OCI-LY1 (cell line): ENCODE data around the gene EFNA2.
A peak's percentile ranks its signal among the peaks of the same experiment; 100 is the strongest.

ENCODE experiments used
- EZH2 ChIP-seq: fragments of 200-600 bp; sonication (generic), shearing (Covaris generic); IDR thresholded peaks from 2 replicates; pipeline ENCODE4 v1.8.0; 2017; ENCODE audit warnings: borderline replicate concordance, mixed run types, mild to moderate bottlenecking, antibody characterized with exemption, low read length, moderate library complexity, mixed read lengths
- TF ChIP-seq, protein P1 (sequence below): fragments of 200-600 bp; sonication (generic), shearing (Covaris generic); IDR thresholded peaks from 2 replicates; pipeline ENCODE4 v1.5.1; 2017; ENCODE audit warnings: mild to moderate bottlenecking, antibody characterized with exemption, low read length, moderate library complexity, mixed read lengths

GRCh38 chr19:1239796-1240737 is 45.6 kb upstream of the EFNA2 start:
- TF ChIP-seq, protein P1, sequence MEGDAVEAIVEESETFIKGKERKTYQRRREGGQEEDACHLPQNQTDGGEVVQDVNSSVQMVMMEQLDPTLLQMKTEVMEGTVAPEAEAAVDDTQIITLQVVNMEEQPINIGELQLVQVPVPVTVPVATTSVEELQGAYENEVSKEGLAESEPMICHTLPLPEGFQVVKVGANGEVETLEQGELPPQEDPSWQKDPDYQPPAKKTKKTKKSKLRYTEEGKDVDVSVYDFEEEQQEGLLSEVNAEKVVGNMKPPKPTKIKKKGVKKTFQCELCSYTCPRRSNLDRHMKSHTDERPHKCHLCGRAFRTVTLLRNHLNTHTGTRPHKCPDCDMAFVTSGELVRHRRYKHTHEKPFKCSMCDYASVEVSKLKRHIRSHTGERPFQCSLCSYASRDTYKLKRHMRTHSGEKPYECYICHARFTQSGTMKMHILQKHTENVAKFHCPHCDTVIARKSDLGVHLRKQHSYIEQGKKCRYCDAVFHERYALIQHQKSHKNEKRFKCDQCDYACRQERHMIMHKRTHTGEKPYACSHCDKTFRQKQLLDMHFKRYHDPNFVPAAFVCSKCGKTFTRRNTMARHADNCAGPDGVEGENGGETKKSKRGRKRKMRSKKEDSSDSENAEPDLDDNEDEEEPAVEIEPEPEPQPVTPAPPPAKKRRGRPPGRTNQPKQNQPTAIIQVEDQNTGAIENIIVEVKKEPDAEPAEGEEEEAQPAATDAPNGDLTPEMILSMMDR = peak; percentile 68
- TF ChIP-seq EZH2 = no peak
